IPS-18c (cell line): ENCODE measurements around the gene PRKAB2.
"Not testable (repeated sequence)": the region's sequence is repeated elsewhere in the genome, so short reads cannot be mapped to it uniquely, and the experiment has no call there.

ENCODE experiments used
- H3K4me3 ChIP-seq: 2 replicates; pipeline ENCODE4 v1.7.0; 2013; ENCODE audit warnings: low read depth, mild to moderate bottlenecking, low read length, moderate library complexity; ENCODE audit not compliant: insufficient read depth
- H3K9me3 ChIP-seq: one replicate; pipeline ENCODE4 v1.6.1; 2013; ENCODE audit warnings: mild to moderate bottlenecking, low read length, moderate library complexity; ENCODE audit not compliant: control insufficient read depth, insufficient read depth

The PRKAB2 gene

GRCh38 chr1:147197324-147197723, 25.1 kb upstream of the PRKAB2 start:
- not testable (repeated sequence) for H3K4me3 ChIP-seq, H3K9me3 ChIP-seq

GRCh38 chr1:147189514-147189913, 17.2 kb upstream of the PRKAB2 start:
- Histone ChIP-seq H3K9me3 (no peaks in the 10 kb centered on the region), H3K4me3 (no peak overlapping the region)

- no peak overlapping the region for H3K4me3 ChIP-seq
- H3K9me3 ChIP-seq = no peaks in the 10 kb centered on the region
Measured at GRCh38 chr1:147185432-147185831, 13.2 kb upstream of the PRKAB2 start.

- no peak overlapping the region for H3K4me3 ChIP-seq
Measured at GRCh38 chr1:147177611-147178380, 5.5 kb upstream of the PRKAB2 start.

GRCh38 chr1:147171399-147172167, 687 bp downstream of the PRKAB2 start:
- no peaks in the 10 kb centered on the region for H3K9me3 ChIP-seq
- peak overlapping the region; percentile 79 for H3K4me3 ChIP-seq

More at GRCh38 chr1:147177611-147178380, 5.5 kb upstream of the PRKAB2 start:
- H3K9me3 ChIP-seq = no peaks in the 10 kb centered on the region

- no peak overlapping the region for H3K4me3 ChIP-seq
Measured at GRCh38 chr1:147169840-147170674, 2.2 kb downstream of the PRKAB2 start.

GRCh38 chr1:147169171-147169570, 3.1 kb downstream of the PRKAB2 start:
- no peak overlapping the region for H3K4me3 ChIP-seq

More at GRCh38 chr1:147169840-147170674, 2.2 kb downstream of the PRKAB2 start:
- H3K9me3 ChIP-seq = no peaks in the 10 kb centered on the region

GRCh38 chr1:147168626-147169058, 3.6 kb downstream of the PRKAB2 start:
- Histone ChIP-seq H3K9me3 (no peaks in the 10 kb centered on the region), H3K4me3 (no peak overlapping the region)

More at GRCh38 chr1:147169171-147169570, 3.1 kb downstream of the PRKAB2 start:
- no peaks in the 10 kb centered on the region for H3K9me3 ChIP-seq

GRCh38 chr1:147167365-147167764, 4.9 kb downstream of the PRKAB2 start:
- no peak overlapping the region for H3K4me3 ChIP-seq
- H3K9me3 ChIP-seq = no peaks in the 10 kb centered on the region

GRCh38 chr1:147163019-147163418, 9.3 kb downstream of the PRKAB2 start:
- H3K4me3 ChIP-seq = no peak overlapping the region
- no peaks in the 10 kb centered on the region for H3K9me3 ChIP-seq

GRCh38 chr1:147162093-147162492, 10.2 kb downstream of the PRKAB2 start:
- no peaks in the 10 kb centered on the region for H3K9me3 ChIP-seq
- H3K4me3 ChIP-seq = no peak overlapping the region

GRCh38 chr1:147157116-147157515, 15.2 kb downstream of the PRKAB2 start:
- not testable (repeated sequence) for H3K4me3 ChIP-seq, H3K9me3 ChIP-seq

- Histone ChIP-seq H3K4me3 (no peak overlapping the region), H3K9me3 (no peaks in the 10 kb centered on the region)
Measured at GRCh38 chr1:147156642-147157041, 15.6 kb downstream of the PRKAB2 start.

- Histone ChIP-seq H3K4me3 (no peak overlapping the region), H3K9me3 (no peaks in the 10 kb centered on the region)
Measured at GRCh38 chr1:147152772-147153171, 19.5 kb downstream of the PRKAB2 start.

GRCh38 chr1:147151244-147151643, 21.0 kb downstream of the PRKAB2 start:
- Histone ChIP-seq H3K4me3 (no peak overlapping the region), H3K9me3 (no peaks in the 10 kb centered on the region)

- no peaks in the 10 kb centered on the region for H3K9me3 ChIP-seq
Measured at GRCh38 chr1:147142886-147143285, 29.4 kb downstream of the PRKAB2 start.

GRCh38 chr1:147130721-147131120, 41.5 kb downstream of the PRKAB2 start:
- H3K4me3 ChIP-seq, H3K9me3 ChIP-seq: not testable (repeated sequence)

More at GRCh38 chr1:147142886-147143285, 29.4 kb downstream of the PRKAB2 start:
- H3K4me3 ChIP-seq = no peak overlapping the region
